Measurements from ENCODE around the gene XPO5. TPM values are rescaled to one million over a fixed set of nuclear protein-coding genes. Genes with fewer than 3 reads are reported as not detected.

XPO5 gene
- total RNA-seq, 6 experiments from 2014 or later: 30.5 to 41.1 (median 35.6) TPM

DNA sequence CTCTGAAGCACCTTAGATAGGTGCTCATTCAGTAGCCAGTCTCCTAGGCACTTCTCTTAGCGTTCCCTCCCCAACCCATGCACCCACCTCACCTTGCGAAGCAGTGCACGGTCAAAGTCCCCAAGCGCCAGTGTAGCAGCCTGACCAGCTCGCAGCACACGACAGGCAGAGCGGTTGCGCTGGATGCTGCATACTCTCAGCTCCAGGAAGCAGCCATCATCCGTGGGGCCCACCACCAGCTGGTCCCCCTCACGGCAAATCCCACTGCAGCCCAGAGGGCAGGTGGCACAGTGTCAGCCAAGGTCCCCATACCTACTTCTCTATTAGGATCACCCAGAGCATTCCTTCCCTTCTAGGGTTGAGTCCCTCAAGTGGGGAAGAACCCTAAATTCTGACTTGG is 46.7 kb upstream of the XPO5 start:
- H3K36me3 Mint-ChIP-seq (ENCODE audit: low read depth): peaks cover 49% of the 10 kb centered on the region
- H3K4me3 Mint-ChIP-seq: no peak overlapping the region
- peaks cover 6% of the 10 kb centered on the region; the same call in 1 of the 2 replicates for H3K27me3 Mint-ChIP-seq (ENCODE audit: insufficient read depth)
- DNase-seq: no peak
- peaks cover 14% of the 10 kb centered on the region for H3K4me1 Mint-ChIP-seq (ENCODE audit: low read depth)
- H3K27ac Mint-ChIP-seq: no peak overlapping the region
- H3K9me3 Mint-ChIP-seq: no peaks in the 10 kb centered on the region
- TF ChIP-seq, protein P1, sequence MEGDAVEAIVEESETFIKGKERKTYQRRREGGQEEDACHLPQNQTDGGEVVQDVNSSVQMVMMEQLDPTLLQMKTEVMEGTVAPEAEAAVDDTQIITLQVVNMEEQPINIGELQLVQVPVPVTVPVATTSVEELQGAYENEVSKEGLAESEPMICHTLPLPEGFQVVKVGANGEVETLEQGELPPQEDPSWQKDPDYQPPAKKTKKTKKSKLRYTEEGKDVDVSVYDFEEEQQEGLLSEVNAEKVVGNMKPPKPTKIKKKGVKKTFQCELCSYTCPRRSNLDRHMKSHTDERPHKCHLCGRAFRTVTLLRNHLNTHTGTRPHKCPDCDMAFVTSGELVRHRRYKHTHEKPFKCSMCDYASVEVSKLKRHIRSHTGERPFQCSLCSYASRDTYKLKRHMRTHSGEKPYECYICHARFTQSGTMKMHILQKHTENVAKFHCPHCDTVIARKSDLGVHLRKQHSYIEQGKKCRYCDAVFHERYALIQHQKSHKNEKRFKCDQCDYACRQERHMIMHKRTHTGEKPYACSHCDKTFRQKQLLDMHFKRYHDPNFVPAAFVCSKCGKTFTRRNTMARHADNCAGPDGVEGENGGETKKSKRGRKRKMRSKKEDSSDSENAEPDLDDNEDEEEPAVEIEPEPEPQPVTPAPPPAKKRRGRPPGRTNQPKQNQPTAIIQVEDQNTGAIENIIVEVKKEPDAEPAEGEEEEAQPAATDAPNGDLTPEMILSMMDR (IDR thresholded peaks at IDR 0.05): no peak

DNA sequence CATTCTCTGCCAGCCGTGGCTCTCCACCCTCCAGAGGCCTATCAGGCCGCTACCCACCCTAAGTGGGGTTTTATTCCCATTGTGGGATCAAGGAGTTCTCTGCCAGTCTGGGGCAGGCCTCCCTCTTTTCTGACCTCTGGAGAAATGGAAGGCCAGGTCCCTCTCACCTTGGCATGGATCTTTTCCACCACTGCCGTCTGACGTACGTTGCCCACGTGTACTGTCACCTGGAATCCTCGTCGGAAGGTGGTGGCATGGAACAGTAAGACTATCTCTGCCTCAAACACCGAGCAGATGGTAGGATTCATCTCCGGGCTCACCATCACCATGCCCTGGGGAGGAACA is 46.0 kb upstream of the XPO5 start:
- H3K4me1 Mint-ChIP-seq (ENCODE audit: low read depth): peaks cover 7% of the 10 kb centered on the region
- DNase-seq: no peak
- no peak overlapping the region for H3K27ac Mint-ChIP-seq
- H3K9me3 Mint-ChIP-seq: no peaks in the 10 kb centered on the region
- H3K36me3 Mint-ChIP-seq (ENCODE audit: low read depth): peaks cover 43% of the 10 kb centered on the region
- no peak overlapping the region for H3K4me3 Mint-ChIP-seq
- TF ChIP-seq, protein P1 (IDR thresholded peaks at IDR 0.05): no peak
- H3K27me3 Mint-ChIP-seq (ENCODE audit: insufficient read depth): peaks cover 10% of the 10 kb centered on the region; the same call in 1 of the 2 replicates

DNA sequence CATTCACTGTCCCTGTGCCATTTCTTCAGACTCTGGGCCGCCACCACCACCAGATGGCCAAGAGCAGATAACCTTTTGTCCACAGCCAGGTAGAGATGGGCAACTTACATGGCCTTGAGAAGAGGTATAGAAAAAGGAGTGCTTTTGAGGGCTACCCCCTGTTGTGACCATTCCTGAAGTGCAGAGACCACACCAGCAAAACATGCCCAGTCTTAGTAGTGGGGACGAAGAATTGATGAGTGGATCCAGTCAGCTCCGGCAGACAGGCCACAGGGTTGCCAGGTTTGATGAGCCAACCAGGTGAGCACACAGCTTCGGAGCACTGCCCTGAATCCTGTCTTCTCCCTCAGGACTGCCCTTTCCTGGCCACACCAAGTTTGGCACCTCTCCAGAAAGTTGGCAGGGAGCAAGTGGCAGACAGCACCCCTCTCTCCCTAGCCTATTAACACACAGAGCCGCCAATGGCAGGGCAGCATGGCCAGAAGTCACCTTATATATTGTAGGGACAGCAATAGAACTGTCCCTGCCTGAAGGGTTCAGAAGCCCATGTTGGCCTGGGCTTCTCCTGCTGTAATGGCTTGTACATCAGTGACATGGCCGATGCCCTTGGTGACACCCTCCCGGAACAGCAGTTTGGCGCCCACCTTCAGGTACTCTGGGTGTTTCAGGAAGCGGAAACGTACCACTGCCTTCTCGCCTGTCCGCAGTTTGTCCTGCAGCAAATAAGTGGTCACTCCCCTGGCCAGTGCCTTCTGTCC is 45.4 kb upstream of the XPO5 start:
- DNase-seq: no peak
- H3K9me3 Mint-ChIP-seq: no peaks in the 10 kb centered on the region
- no peak overlapping the region for H3K4me3 Mint-ChIP-seq
- TF ChIP-seq, protein P1 (IDR thresholded peaks at IDR 0.05): no peak
- H3K27me3 Mint-ChIP-seq (ENCODE audit: insufficient read depth): peaks cover 10% of the 10 kb centered on the region; the same call in 1 of the 2 replicates
- H3K27ac Mint-ChIP-seq: peak overlapping the region; percentile 60
- H3K4me1 Mint-ChIP-seq (ENCODE audit: low read depth): peaks cover 1% of the 10 kb centered on the region
- H3K36me3 Mint-ChIP-seq (ENCODE audit: low read depth): peaks cover 38% of the 10 kb centered on the region

DNA sequence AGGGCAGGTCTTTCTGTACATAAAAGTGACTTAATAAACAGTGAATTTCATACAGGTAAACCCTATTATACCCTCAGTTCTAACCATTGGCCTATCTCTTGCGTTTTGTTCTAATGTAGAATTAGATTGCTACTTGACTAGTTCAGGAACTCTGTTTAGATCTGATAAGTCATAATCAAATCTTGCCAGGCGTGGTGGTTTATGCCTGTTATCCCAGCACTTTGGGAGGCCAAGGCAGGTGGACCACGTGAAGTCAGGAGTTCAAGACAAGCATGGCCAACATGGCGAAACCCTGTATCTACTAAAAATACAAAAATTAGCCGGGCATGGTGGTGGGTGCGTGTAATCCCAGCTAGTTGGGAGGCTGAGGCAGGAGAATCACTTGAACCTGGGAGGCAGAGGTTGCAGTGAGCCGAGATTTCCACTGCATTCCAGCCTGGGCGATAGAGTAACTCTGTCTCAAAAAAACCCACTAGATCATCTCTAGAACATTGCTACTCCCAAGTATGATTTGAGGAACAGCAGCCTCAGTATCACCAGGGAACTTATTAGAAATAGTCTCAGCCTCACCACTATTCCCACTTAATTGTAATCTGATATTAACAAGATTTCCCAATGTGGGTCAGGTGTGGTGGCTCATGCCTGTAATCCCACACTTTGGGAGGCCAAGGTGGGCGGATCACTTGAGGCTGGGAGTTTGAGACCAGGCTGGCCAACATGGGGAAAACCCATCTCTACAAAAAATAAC is 41.1 kb upstream of the XPO5 start:
- DNase-seq: no peak
- TF ChIP-seq, protein P1 (IDR thresholded peaks at IDR 0.05): no peak
- H3K4me3 Mint-ChIP-seq: no peak overlapping the region
- peaks cover 20% of the 10 kb centered on the region for H3K36me3 Mint-ChIP-seq (ENCODE audit: low read depth)
- peak overlapping the region; percentile 21; the same call in 1 of the 2 replicates for H3K27ac Mint-ChIP-seq
- peaks cover 10% of the 10 kb centered on the region; the same call in 1 of the 2 replicates for H3K27me3 Mint-ChIP-seq (ENCODE audit: insufficient read depth)
- H3K9me3 Mint-ChIP-seq: no peaks in the 10 kb centered on the region
- peaks cover 15% of the 10 kb centered on the region for H3K4me1 Mint-ChIP-seq (ENCODE audit: low read depth)

DNA sequence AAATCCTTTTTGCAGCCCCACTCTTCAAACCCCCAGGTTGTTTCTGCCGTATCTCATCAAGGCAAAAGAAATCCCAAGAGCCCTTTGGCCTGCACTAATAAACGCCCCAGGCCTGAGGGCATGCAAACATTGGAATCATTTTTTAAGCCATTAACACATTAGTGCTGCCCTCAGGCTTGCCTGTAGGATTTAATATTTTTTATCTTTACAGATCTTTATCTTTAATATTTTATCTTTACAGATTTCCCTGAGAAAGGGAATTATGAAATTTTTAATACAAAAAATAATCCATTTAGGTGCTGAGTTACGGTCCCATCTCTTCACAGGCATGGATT is 38.5 kb upstream of the XPO5 start:
- Mint-ChIP-seq H3K27ac (peak overlapping the region; percentile 38; the same call in 1 of the 2 replicates), H3K36me3 (ENCODE audit: low read depth) (peaks cover 20% of the 10 kb centered on the region)
- DNase-seq: no peak

More for the DNA sequence above, 38.5 kb upstream of the XPO5 start:
- Mint-ChIP-seq H3K4me1 (ENCODE audit: low read depth) (peaks cover 31% of the 10 kb centered on the region), H3K27me3 (ENCODE audit: insufficient read depth) (peaks cover 5% of the 10 kb centered on the region; the same call in 1 of the 2 replicates), H3K9me3 (no peaks in the 10 kb centered on the region), H3K4me3 (no peak overlapping the region)
- TF ChIP-seq, protein P1 (IDR thresholded peaks at IDR 0.05): no peak
